KG1 (cell line): ENCODE data around the gene ARHGEF16.

Experiments
- DNase-seq: peaks from one replicate; lab custom pipeline; 2025; lab: John Stamatoyannopoulos, UW

The ARHGEF16 gene

GRCh38 chr1:3456964-3457909 lies 2.8 kb downstream of the ARHGEF16 start:
- DNase-seq: no peak

- no peak for DNase-seq
Observed at GRCh38 chr1:3457910-3458883, 3.7 kb downstream of the ARHGEF16 start.

GRCh38 chr1:3459051-3459908 lies 4.8 kb downstream of the ARHGEF16 start:
- no peak for DNase-seq

- DNase-seq: no peak
Observed at GRCh38 chr1:3459940-3460671, 5.6 kb downstream of the ARHGEF16 start.

- no peak for DNase-seq
Observed at GRCh38 chr1:3460672-3461131, 6.2 kb downstream of the ARHGEF16 start.

- DNase-seq: no peak
Observed at GRCh38 chr1:3461238-3461933, 6.9 kb downstream of the ARHGEF16 start.

GRCh38 chr1:3461934-3462275 lies 7.4 kb downstream of the ARHGEF16 start:
- no peak for DNase-seq

GRCh38 chr1:3462356-3463012 lies 8.0 kb downstream of the ARHGEF16 start:
- DNase-seq: no peak

GRCh38 chr1:3463013-3463385 lies 8.5 kb downstream of the ARHGEF16 start:
- DNase-seq: no peak

GRCh38 chr1:3463408-3463863 lies 9.0 kb downstream of the ARHGEF16 start:
- no peak for DNase-seq

GRCh38 chr1:3463891-3464648 lies 9.6 kb downstream of the ARHGEF16 start:
- no peak for DNase-seq

- DNase-seq: no peak
Observed at GRCh38 chr1:3464649-3465025, 10.2 kb downstream of the ARHGEF16 start.

GRCh38 chr1:3465091-3465934 lies 10.8 kb downstream of the ARHGEF16 start:
- no peak for DNase-seq

- no peak for DNase-seq
Observed at GRCh38 chr1:3465935-3466321, 11.5 kb downstream of the ARHGEF16 start.

GRCh38 chr1:3466366-3467075 lies 12.1 kb downstream of the ARHGEF16 start:
- DNase-seq: no peak

GRCh38 chr1:3467096-3468036 lies 12.9 kb downstream of the ARHGEF16 start:
- no peak for DNase-seq
